Middle frontal gyrus (tissue), 1 donor: Measurements from ENCODE around the gene CATSPERE.
"Not testable (repeated sequence)": the region's sequence is repeated elsewhere in the genome, so short reads cannot be mapped to it uniquely, and the experiment has no call there.

ENCODE experiments used
- DNase-seq: peaks from one replicate; pipeline ENCODE4 v3.0.0-alpha.2; 2015; ENCODE audit warnings: low spot score; ENCODE audit errors: extremely low spot score

The CATSPERE gene

DNA sequence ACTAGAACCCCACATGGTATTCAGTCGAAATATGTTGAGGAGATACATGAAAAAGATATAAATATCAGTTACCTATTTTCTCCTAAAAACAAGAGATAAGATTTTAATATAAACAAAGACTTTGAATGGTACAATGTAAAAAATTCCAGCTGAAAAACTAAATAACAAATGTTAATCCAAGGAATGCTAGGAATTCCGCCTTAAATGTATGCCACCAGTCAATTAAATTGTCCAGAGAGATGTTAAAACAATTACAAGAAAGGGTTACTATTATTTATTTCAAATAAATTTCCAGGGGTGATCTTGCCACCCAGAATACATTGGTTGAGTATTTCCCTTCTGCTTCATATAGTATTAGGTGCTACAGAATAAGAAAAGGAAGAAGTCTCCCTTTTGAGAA lies 13.5 kb upstream of the CATSPERE start:
- DNase-seq = no peak

DNA sequence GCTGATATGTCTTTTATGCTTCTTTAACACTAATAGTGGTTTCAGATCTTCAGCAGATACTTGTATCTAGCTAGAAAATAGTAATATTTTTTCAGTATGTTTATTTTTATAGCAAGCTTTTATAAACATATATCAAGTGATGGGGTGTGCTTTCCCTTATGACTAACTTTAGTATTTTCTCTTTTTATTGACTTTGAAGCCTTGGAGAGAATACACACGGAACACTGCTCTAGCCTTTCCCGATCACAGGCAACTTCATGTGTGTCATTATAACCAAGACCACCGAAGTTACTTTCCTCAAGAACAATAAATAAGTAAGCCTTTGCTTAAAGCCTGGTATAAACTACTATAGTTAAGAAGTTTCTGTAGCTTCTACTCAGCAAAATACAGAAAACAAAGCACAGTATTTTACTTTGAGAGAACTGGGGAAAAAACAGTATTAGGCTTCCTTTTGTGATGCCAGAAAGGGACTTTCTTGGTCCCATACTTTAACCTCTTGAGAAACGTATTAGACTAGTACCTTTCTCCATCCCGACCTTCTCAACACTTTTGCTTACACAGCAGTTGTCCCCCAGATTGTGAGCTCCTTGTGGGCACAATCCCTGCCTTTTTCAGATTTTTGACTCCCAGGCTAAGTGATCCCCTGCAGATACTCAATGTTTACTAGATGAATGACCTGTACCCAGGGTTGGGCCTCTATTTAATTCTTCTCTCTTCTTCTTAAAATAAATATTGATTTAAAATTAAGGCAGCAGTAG lies 12.6 kb upstream of the CATSPERE start:
- no peak for DNase-seq

DNA sequence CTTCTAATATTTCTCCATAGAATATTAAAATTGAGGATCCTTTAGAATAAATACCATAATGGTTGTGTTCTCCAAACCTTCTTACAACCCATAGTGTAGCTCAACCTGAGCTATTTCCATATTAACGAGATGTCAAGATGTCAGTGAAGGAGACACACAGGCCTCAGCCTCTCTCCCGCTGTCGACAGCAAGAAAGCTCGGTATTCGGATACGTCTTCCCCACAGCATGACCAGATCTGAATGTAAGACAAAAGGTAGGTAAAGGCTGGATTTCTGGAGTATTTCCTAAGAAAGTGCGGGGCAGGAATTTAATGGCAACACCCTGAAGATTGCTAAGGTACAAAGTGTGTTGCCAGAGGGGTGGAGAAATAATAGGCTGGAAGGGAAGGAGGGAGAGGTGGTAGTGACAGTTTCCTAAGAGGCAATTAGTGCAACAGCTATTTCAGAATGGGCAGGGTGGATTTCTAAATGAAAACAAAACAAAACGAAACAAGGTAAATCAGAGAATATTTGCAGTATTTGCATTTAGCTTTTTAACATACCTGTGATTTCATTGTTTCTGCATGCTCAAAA lies 11.1 kb upstream of the CATSPERE start:
- DNase-seq = no peak

DNA sequence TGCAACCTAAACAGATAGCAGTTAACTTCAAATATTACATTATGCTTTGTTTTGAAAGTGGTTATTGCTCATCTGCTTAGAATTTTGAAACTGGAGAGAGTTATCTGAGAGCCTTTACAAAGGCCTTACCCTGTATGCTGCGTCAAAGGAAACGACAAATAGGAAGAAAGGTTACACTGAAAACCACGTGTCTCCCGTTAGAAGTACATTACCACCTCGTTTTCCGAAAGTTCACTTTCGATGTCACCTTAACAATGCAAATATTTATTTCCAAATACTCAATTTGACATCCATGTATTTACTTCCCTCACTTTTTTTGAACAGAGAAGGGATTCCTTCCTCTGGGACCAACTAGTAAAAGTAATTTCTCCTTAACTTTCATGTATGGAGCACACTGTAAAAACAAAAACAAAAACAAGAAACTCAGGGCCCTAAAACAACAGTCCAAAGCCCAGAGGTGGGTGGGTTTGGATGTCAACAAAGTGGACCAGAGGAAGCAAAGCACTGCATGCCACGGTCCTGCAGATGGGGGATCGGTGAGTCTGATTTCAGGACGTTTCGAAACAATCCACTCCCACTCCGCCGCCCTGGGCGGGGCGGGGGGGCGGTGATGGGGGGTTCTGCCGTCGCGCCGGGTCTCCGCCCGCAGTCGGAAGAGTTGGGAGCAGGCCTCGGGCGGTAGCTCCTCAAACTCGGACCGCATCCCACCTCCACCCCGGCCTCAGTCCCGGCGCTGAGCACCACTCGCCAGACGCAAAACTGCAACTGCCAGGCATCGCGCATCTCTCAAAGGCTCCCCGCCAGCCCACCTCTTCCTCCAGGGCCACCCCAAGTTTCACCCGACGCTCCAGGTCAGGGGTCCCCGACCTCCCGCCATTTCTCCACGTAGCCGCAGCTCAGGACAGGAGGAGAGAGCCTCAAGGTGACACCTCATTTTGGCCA lies 10.2 kb upstream of the CATSPERE start:
- no peak for DNase-seq

DNA sequence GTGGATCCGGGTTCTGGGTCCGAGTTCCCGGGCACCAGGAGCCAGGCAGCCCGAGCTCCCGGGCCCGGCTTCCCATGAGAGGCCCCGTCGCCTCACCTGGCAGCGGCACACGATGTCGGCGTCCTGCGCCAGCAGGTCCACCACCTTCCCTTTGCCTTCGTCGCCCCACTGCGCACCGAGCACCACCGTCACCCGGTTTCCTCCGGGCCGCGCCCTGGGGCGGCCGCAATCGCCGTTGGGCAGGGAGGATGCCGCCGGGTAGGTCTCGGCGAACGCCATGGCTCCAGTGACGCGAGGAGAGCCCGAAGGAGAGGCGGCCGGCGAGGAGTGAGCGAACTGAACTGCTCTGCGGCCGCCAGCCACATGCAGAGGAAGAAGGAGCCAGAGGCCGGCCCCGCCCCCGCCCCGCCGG lies 9.5 kb upstream of the CATSPERE start, which contains the start of gene ADSS2:
Gene ADSS2, minus strand, starts transcription at position 371 of the 412 bp plus-strand sequence. Its CDS starts 92 bp downstream, at position 279.
- DNase-seq = no peak

DNA sequence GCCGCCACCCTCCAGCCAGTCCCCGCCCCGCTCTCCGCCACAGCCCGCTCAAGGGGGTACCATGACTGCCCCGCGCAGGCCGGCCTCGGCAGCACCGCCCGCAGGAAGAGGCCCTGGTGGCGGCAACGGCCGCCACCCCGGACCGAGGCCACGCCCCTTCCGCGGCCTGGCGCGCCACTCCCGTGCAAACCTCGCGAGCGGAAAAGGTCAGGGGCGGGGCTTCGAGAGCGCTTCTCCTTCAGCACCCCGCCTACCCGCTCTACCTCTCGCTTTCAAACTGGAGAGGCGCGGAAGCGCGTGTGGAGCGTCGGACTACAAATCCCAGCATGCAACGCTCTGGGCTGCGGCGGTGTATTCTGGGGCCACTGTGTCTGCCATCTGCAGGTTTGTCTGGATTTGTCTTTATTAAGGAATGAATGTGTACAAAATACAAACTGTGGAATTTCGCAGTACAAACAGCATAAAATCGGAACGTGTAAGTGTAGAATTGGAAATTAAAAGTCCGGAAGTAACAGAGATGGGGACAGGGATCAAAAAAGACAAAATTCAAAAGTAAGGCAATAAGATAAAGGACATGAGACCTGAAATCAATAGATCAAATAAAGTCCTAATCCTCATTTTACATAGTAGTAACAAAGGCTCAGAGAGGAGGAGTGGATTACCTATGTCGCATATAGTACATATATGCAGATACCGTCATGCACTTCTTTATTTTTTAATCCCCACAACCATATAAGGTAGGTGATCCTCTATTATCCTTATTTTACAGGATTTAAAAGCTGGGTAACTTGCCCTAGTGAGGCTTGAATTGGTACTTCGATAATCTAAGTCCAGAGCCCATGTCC lies 8.9 kb upstream of the CATSPERE start:
- peak; percentile 99 for DNase-seq

DNA sequence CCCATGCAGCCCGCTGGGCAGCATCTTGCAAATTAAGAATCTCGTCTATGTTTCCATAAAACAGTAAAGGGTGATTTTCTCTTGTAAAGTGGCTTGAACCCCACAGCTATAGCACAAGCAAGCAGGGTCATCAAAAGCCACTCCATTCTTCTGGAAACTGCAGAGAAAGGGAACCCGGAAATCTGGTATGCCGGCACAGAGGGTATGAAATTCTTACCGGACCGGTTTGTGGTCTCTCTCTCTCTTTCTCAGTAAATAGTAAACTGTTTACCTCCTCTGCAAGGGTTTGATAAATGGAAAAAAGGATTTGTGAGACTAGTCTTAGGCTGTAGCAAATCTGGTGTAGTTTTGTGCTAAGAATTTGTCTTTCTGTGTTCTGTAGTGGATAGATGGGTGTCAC lies 6.7 kb upstream of the CATSPERE start:
- DNase-seq = no peak

DNA sequence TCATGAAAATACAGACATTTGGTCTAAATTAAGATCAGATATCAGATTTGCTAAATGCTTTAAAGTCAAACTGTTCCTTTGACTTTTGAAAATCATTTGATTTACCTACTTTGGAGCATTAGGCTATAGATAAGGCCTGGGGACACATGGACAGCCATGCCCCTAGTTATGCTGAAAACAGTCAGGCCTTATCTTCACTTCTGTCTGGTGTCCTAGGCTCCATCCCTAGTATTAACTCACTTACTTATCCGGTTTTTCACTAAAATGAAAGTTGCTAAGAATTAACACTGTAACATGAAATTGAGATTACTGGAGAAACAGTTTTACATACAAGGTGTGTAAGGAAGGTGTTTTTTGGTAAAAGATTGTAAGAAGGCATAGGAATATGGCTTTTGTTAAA lies 4.5 kb upstream of the CATSPERE start:
- no peak for DNase-seq

DNA sequence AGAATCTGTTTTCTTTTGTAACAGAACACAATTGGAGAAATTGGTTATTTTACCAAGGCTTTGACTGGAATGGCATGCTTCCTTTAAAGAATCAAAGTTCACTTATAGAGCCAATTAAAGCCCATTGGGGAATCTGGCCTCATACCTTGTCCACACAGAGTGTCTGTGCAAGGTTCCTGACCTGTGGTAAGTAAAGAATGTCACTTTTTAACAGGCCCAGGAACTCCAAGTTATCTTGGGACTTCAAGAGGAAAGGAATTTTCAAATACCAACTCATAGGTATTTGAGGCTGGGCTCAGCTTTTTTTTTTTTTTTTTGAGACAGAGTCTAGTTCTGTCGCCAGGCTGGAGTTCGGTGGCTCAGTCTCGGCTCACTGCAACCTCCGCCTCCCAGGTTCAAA lies 2.3 kb upstream of the CATSPERE start:
- DNase-seq = no peak

DNA sequence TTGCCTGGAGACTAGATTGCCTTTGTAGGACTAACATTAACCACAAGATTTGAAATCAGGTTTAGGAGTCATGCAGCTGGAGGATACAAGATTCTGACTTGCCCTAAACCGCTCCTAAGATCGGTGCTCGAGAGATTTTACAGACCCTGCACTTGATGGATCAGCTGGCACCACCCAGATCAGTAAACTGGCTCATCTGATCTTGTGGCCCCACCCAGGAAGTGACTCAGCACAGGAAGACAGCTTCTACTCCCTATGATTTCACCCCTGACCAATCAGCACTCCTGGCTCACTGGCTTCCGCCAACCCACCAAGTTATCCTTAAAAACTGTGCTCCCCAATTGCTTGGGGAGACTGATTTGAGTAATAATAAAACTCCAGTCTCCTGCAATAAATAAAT lies 876 bp upstream of the CATSPERE start:
- no peak for DNase-seq

DNA sequence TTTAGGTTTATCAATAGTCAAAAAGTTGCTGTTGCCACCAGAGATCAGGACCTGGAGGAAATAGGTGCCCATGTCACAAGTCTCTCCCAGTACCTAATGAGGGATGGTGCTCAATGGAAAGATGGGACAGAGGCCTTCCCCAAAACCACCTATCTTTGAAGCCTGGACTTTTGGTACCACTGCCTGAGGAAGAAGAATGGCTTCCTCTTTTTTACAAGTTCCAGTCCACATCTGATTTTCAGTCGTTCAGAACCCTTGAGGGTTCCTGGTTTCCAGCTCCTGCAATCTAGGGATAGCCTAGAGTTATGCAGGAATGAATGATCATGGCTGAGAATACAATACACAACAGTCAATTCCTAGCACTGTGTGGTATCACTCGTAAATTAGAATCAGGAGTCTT lies 5.7 kb downstream of the CATSPERE start:
- no peak for DNase-seq

DNA sequence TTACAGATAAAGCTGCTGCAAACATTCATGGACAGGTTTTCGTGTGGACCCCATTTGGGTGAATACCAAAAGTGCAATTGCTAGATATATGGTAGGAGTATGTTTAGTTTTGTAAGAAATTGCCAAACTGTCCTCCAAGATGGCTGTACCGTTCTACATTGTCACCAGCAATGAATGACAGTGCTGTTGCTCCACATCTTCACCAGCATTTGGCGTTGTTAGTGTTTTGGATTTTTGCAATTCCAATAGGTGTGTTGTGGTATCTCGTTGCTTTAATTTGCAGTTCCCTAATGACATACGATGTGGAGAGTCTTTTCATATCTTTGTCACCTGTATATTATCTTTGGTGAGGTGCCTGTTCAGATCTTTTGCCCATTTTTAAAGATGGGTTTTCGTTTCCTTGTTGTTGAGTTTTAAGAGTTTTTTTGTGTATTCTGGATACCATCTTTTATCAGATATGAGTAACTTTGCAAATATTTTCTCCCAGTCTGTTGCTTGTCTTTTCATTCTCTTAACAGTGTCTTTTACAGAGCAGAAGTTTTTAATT lies 12.1 kb downstream of the CATSPERE start:
- no peak for DNase-seq

DNA sequence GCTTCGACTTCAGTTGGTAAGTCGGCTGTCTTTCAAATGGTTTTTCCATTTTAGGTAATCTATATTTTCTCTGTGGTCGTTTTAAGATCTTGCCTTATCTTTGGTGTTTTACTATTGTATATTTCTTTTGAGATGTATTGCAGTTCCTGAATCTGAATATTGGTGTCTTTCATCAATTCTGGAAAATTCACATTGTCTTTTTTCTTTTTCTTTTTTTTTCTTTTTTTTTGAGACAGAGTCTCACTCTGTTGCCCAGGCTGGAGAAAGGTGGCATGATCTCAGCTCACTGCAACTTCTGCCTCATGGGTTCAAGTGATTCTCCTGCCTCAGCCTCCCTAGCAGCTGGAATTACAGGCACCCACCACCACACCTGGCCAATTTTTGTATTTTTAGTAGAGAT lies 23.9 kb downstream of the CATSPERE start:
- not testable (repeated sequence) for DNase-seq

DNA sequence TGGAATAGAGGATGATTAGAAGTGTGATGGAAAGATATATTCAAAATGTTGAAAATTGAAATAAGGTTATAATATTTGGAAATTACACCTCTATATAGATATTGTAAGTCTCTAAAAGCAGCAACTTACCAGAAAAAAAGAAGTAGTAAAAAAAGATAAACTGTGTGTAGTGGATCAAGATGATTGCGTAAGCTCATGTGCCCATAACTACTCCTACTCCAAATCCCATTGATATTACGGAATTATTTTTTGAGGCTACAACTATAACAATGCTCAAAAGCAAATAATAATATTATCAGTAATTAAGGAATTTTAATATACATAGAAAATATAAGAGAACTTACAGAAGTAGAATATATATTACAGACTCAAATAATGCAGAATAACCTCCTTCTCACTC lies 33.6 kb downstream of the CATSPERE start:
- no peak for DNase-seq

DNA sequence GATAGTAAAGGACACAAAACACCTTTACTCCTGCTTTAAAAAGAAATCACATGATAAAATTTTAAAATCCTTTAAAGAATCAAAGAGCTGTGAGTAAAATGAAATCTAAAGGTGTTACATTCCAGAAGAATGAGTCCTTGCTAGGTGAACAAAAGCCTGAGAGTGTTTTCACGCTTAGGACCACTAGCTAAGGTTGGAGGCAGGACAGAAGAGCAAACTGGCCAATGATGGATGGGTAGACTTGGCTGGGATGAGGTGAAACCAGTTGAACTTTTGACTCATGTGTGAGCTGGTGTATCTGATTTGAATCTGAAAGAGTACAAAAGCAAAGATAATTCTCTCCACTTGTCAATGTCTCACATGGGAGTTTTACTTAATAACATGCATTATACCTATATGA lies 35.1 kb downstream of the CATSPERE start:
- DNase-seq = no peak

DNA sequence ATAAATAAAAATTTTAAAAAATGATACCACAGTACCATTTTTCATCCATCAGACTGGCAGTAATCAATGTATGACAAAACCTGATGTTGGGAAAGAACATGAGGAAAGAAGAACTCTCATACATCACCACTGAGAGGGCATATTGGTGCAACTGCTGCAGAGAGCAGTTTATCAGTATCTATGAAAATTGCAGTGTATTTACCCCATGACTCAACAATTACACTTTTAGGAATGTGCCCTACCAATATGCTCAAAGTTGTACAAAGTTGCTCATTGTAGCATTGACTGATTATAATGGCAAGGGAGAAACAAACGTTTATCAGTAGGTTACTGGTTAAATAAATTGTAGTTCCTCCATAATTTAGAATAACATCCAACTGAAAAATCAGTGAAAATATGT lies 36.7 kb downstream of the CATSPERE start:
- DNase-seq = no peak

DNA sequence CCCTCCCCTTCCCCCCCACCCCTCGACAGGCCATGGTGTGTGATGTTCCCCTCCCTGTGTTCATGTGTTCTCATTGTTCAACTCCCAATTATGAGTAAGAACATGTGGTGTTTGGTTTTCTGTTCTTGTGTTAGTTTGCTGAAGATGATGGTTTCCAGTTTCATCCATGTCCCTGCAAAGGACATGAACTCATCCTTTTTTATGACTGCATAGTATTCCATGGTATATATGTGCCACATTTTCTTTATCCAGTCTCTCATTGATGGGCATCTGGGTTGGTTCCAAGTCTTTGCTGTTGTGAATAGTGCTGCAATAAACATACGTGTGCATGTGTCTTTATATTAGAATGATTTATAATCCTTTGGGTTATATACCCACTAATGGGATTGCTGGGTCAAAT lies 38.4 kb downstream of the CATSPERE start:
- not testable (repeated sequence) for DNase-seq

DNA sequence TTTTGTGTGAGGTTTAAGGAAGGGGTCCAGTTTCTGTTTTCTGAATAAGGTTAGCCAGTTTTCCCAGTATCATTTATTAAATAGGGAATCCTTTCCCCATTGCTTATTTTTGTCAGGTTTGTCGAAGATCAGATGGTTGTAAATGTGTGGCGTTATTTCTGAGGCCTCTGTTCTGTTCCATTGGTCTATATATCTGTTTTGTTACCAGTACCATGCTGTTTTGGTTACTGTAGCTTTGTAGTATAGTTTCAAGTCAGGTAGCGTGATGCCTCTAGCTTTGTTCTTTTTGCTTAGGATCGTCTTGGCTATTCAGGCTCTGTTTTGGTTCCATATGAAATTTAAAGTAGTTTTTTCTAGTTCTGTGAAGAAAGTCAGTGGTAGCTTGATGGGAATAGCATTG lies 39.4 kb downstream of the CATSPERE start:
- DNase-seq = not testable (repeated sequence)

DNA sequence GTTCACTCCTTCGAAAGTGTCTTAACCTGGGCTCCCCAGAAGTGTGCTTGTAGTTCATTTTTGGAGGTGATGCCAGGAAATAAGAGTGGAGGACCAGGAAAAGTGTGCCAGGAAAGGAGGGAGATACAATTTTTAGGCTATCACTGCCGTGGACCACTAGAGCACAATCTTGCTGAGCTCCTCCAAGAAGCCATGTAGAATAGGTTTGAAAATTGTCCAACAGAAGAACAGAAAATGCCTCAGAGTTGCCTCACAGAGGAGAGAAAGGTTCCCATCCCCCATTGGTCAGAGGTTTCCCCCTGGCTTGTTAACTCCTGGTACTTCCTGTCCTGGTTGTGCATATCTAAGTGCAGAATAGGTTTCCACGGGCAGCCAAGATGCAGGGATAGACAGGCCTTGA lies 41.6 kb downstream of the CATSPERE start:
- DNase-seq = no peak

DNA sequence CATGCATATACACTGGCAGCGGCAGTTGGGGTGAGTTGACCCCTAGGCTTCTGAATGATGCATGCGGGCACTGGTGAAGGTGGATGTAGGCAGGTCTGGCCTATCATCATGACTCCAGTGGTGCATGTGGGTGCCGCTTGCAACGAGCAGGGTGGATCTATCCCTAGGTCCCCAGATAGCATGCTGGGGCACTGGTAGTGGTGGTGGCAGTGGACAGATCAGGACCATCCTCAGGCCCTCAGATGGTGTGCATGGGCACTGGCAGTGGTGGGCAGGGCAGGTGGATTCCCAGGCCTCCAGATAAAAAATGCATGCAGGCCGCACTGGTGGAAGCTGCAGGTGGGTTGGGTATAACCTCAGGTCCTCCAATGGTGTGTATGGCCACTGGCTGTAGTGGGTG lies 52.4 kb downstream of the CATSPERE start:
- no peak for DNase-seq

DNA sequence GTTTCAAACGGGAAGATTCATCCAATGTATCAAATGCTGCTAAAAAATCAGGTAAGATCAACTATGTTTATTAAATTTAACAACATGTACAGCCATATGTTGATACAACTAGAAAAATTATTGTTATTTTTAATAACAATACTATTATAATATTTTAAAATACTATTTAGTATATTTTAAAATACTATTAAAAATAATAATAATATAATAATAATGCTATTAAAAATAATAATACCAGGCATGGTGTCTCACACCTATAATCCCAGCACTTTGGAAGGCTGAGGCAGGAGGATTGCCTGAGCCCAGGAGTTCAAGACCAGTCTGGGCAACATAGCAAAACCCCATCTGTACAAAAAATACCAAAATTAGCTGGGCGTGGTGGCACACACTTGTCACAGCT lies 54.6 kb downstream of the CATSPERE start:
- no peak for DNase-seq
